ENCODE results near the gene CSTF3. TPM values are rescaled to one million over a fixed set of nuclear protein-coding genes. Genes with fewer than 3 reads are reported as not detected.

The CSTF3 gene
- total and polyA plus RNA-seq, 8 donors: 1.8 to 47.9 (median 11.3) TPM

DNA sequence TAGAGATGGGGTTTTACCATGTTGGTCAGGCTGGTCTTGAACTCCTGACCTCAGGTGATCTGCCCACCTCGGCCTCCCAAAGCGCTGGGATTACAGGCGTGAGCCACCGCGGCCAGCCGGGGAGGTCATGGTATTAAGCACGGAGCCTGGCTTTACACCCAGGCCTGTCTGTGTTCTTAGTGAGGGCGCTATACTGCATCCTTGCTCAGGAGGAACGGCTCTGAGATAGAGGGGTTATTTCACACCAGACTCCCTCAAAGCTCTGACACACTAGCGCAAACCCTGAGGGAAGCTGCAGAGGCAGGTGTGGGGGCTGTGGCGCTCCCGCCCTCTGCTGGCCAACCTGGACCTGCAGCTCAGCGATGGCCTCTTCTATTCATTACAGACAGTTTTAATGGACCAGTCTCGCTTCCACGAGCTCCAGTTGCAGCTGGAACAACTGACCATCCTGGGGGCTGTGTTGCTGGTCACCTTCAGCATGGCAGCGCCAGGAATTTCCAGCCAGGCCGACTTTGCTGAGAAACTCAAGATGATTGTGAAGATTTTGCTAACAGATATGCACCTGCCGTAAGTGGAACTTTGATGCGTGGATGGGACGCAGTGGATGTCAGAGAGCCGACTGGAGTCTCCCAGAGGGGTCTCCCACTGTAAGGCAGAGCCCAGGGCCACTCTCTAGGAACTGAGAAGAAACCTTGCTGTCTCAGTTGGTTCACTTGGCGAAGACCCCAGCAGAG lies 95.7 kb downstream of the CSTF3 start:
- H3K9me3 ChIP-seq: no peaks in the 10 kb centered on the region
- peak in 5 of 7 experiments; percentile 79 to 87 (median 84) for TF ChIP-seq CTCF (IDR thresholded peaks at IDR 0.05)
- no peak for TF ChIP-seq POLR2A (IDR thresholded peaks at IDR 0.05)
- no peak for TF ChIP-seq EP300 (IDR thresholded peaks at IDR 0.05)
- peak in 1 of 3 donors; percentile 30 for TF ChIP-seq POLR2AphosphoS5 (IDR thresholded peaks at IDR 0.05)
- H3K36me3 ChIP-seq: peaks cover 32 to 83% (median 76%) of the 10 kb centered on the region in 4 donors
- WGBS, 5 donors: 57 to 65% (median 61%) methylated on average over 22 of the region's 22 CpGs
- no peaks in the 10 kb centered on the region for H3K27me3 ChIP-seq
- H3K27ac ChIP-seq: no peak overlapping the region
- no peak overlapping the region for H3K4me3 ChIP-seq
- H3K4me1 ChIP-seq: peaks cover 4 to 48% (median 22%) of the 10 kb centered on the region in 4 donors
- intact Hi-C loops (cut with DNase I; ENCODE audit: low total_unique reads): loop anchor here (5.0 to 10.0 kb wide), 2 partner anchors 103 to 251 kb away; no protein-coding TSS in a partner anchor
- peak; percentile 76 to 90 for DNase-seq

DNA sequence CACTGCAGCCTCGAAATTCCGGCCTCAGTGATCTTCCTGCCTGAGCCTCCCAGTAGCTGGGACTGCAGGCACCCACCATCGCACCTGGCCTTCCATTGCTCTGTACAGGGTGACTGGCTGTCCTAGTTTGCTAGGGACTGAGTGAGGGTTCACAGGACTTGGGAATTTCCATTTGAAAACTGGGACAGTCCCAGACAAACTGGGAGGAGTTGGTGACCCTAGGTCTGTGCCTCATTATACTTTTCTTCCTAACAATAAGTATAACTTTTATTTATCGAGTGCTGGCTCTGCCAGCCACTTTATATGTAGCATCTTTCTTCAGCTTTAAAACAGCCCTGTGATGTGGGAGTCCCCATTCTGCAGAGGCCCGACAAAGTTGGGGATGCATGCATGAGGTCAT lies 96.4 kb downstream of the CSTF3 start:
- no peak for TF ChIP-seq POLR2AphosphoS5 (IDR thresholded peaks at IDR 0.05)
- no peak for TF ChIP-seq POLR2A (IDR thresholded peaks at IDR 0.05)
- no peak for TF ChIP-seq CTCF (IDR thresholded peaks at IDR 0.05)
- TF ChIP-seq EP300 (IDR thresholded peaks at IDR 0.05): no peak
- Histone ChIP-seq H3K27me3 (no peaks in the 10 kb centered on the region), H3K4me3 (no peak overlapping the region), H3K4me1 (peaks cover 4 to 48% (median 22%) of the 10 kb centered on the region in 4 donors), H3K27ac (no peak overlapping the region), H3K9me3 (no peaks in the 10 kb centered on the region), H3K36me3 (peaks cover 32 to 83% (median 77%) of the 10 kb centered on the region in 4 donors)
- no peak for DNase-seq
- intact Hi-C loops (cut with DNase I; ENCODE audit: low total_unique reads): loop anchor here (5.0 to 10.0 kb wide), 2 partner anchors 103 to 250 kb away; no protein-coding TSS in a partner anchor
- WGBS, 5 donors: 88 to 97% (median 92%) methylated on average over 5 of the region's 5 CpGs

DNA sequence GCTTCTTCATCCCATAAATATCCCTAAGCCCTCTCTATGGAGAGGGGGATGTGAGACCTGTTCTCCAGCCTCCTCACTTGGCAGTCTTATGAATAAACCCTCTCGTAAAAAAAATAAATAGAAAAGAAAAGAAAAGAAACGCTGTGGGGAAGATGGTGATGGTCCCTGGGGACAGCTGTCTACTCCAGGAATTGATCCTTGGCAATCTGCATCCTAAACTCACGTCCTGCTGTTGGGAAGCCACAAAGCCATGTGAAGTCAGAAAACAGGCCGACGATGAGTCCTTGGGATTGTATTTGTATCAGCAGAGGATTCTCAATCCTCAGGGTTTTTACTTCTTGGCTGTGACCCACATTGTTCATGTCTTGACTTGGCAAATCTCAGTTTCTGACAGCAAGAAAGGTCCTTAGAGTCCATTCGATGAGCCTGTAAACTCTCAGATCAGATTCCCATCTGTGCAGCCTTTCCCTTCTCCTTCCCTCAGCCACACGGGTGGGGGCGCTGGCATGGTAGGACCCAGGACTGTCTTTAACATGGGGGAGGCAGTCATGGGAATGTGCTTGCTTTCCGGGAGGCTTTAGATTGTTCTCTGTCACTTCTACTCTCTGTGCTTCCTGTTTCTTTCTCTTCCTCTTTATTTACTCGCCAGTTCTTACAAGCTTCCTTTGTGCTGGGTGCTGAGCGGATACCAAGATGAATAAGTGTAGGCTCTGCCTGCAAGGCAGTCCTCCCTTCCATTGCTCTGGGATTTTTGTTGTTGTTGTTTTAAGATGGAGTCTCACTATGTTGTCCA lies 97.1 kb downstream of the CSTF3 start:
- WGBS, 5 donors: 56 to 67% (median 61%) methylated on average over 11 of the region's 11 CpGs
- Histone ChIP-seq H3K36me3 (peaks cover 37 to 83% (median 77%) of the 10 kb centered on the region in 4 donors), H3K4me1 (peaks cover 4 to 48% (median 22%) of the 10 kb centered on the region in 4 donors), H3K27ac (peak overlapping the region in 4 of 5 donors; percentile 31 to 71 (median 46)), H3K4me3 (no peak overlapping the region), H3K27me3 (no peaks in the 10 kb centered on the region), H3K9me3 (no peaks in the 10 kb centered on the region)
- intact Hi-C loops (cut with DNase I; ENCODE audit: low total_unique reads): loop anchor here (10.0 kb wide), 1 partner anchor 249 kb away; no protein-coding TSS in a partner anchor
- no peak for DNase-seq
- no peak for TF ChIP-seq CTCF (IDR thresholded peaks at IDR 0.05)
- no peak for TF ChIP-seq POLR2A (IDR thresholded peaks at IDR 0.05)
- no peak for TF ChIP-seq EP300 (IDR thresholded peaks at IDR 0.05)
- no peak for TF ChIP-seq POLR2AphosphoS5 (IDR thresholded peaks at IDR 0.05)

DNA sequence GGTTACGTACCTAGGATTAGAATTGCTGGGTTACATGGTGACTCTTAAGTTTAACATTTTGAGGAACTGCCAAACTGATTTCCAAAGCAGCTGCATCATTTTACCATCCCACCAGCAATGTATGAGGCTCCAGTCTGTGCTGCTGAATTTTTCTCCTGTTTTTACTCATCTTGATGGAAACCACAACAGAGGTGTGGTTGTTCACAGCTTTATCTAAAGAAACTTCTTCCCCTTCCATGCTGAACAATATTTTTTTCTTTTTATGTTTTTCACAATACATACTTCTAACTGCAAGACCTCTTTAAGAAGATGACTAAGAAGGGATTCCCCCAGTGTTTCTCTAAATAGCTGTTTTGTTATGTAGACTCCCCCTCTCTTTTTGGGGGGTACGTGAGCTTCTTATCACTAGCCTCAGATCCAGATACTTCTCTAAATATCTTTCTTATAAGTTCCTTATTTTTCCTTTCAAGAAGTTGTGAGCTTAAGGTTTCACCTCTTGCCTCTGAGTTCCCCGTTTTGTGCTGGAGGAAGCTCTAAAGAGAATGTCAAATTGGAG lies 97.9 kb downstream of the CSTF3 start:
- intact Hi-C loops (cut with DNase I; ENCODE audit: low total_unique reads): loop anchor here (10.0 kb wide), 1 partner anchor 249 kb away; no protein-coding TSS in a partner anchor
- 50 to 70% (median 66%) methylated on average over 3 of the region's 3 CpGs for WGBS, 5 donors
- H3K4me1 ChIP-seq: peaks cover 4 to 48% (median 22%) of the 10 kb centered on the region in 4 donors
- TF ChIP-seq POLR2A (IDR thresholded peaks at IDR 0.05) (no peak), POLR2AphosphoS5 (IDR thresholded peaks at IDR 0.05) (no peak), EP300 (IDR thresholded peaks at IDR 0.05) (no peak), CTCF (IDR thresholded peaks at IDR 0.05) (no peak)
- peaks cover 34 to 83% (median 77%) of the 10 kb centered on the region in 4 donors for H3K36me3 ChIP-seq
- H3K27me3 ChIP-seq: no peaks in the 10 kb centered on the region
- no peak for DNase-seq
- H3K27ac ChIP-seq: peak overlapping the region in 3 of 5 donors; percentile 42 to 71 (median 54)
- H3K9me3 ChIP-seq: no peaks in the 10 kb centered on the region
- H3K4me3 ChIP-seq: no peak overlapping the region
